ACC112 (cell line): ENCODE data around the gene PPP1R12B.

Experiments
- H2AFZ ChIP-seq: fragments of 200-600 bp; sonication (generic); one replicate; pipeline ENCODE4 v1.6.0; 2017; ENCODE audit warnings: antibody characterized with exemption, low read length; ENCODE audit not compliant: unreplicated experiment
- H3K27ac ChIP-seq: fragments of 200-600 bp; sonication (generic); 2 replicates; pipeline ENCODE4 v1.5.1; 2014; ENCODE audit warnings: low read depth, mild to moderate bottlenecking, antibody characterized with exemption, low read length, moderate library complexity
- H3K27me3 ChIP-seq: fragments of 200-600 bp; sonication (generic); 2 replicates; pipeline ENCODE4 v1.6.1; 2014; ENCODE audit warnings: mild to moderate bottlenecking, antibody characterized with exemption, low read length, moderate library complexity, mixed read lengths; ENCODE audit not compliant: insufficient read depth
- H3K36me3 ChIP-seq: fragments of 200-600 bp; sonication (generic); 2 replicates; pipeline ENCODE4 v1.6.1; 2016; ENCODE audit warnings: mild to moderate bottlenecking, antibody characterized with exemption, low read length, moderate library complexity, mixed read lengths; ENCODE audit not compliant: insufficient read depth
- H3K4me1 ChIP-seq: fragments of 200-600 bp; sonication (generic); one replicate; pipeline ENCODE4 v1.6.1; 2016; ENCODE audit warnings: low read length, mixed read lengths; ENCODE audit not compliant: insufficient read depth, unreplicated experiment, control insufficient read depth
- H3K4me3 ChIP-seq: fragments of 200-600 bp; sonication (generic); 2 replicates; pipeline ENCODE4 v1.5.1; 2014; ENCODE audit warnings: mild to moderate bottlenecking, low read depth, low read length
- H3K79me2 ChIP-seq: fragments of 200-600 bp; sonication (generic); one replicate; pipeline ENCODE4 v1.6.0; 2016; ENCODE audit warnings: low read length; ENCODE audit not compliant: control insufficient read depth, unreplicated experiment, insufficient read depth

Gene PPP1R12B

GRCh38 chr1:202586871-202587270 is 238.4 kb downstream of the PPP1R12B start:
- Histone ChIP-seq H3K36me3 (no peaks in the 10 kb centered on the region), H3K4me1 (peaks cover 57% of the 10 kb centered on the region)

GRCh38 chr1:202587859-202588485 is 239.5 kb downstream of the PPP1R12B start:
- Histone ChIP-seq H3K27me3 (no peaks in the 10 kb centered on the region), H3K4me1 (peaks cover 66% of the 10 kb centered on the region), H3K4me3 (no peak overlapping the region), H3K79me2 (no peaks in the 10 kb centered on the region), H2AFZ (no peak overlapping the region), H3K27ac (peak overlapping the region; percentile 92), H3K36me3 (no peaks in the 10 kb centered on the region)

More at GRCh38 chr1:202586871-202587270, 238.4 kb downstream of the PPP1R12B start:
- no peak overlapping the region for H3K4me3 ChIP-seq
- no peak overlapping the region for H2AFZ ChIP-seq
- H3K27ac ChIP-seq, result peak overlapping the region; percentile 57; the same call in 1 of the 2 replicates
- no peaks in the 10 kb centered on the region for H3K27me3 ChIP-seq
- H3K79me2 ChIP-seq, result no peaks in the 10 kb centered on the region

GRCh38 chr1:202588503-202589189 is 240.1 kb downstream of the PPP1R12B start:
- Histone ChIP-seq H3K36me3 (no peaks in the 10 kb centered on the region), H2AFZ (no peak overlapping the region), H3K4me1 (peaks cover 69% of the 10 kb centered on the region), H3K79me2 (no peaks in the 10 kb centered on the region), H3K27me3 (no peaks in the 10 kb centered on the region), H3K4me3 (peak overlapping the region; percentile 11; the same call in 1 of the 2 replicates), H3K27ac (peak overlapping the region; percentile 92)

GRCh38 chr1:202589190-202589930 is 240.9 kb downstream of the PPP1R12B start:
- Histone ChIP-seq H3K27me3 (no peaks in the 10 kb centered on the region), H3K4me3 (peak overlapping the region; percentile 18; the same call in 1 of the 2 replicates), H3K4me1 (peaks cover 69% of the 10 kb centered on the region), H3K27ac (peak overlapping the region; percentile 92), H3K36me3 (no peaks in the 10 kb centered on the region), H2AFZ (no peak overlapping the region), H3K79me2 (no peaks in the 10 kb centered on the region)

- Histone ChIP-seq H3K36me3 (no peaks in the 10 kb centered on the region), H3K79me2 (no peaks in the 10 kb centered on the region), H3K4me3 (no peak overlapping the region), H3K27ac (peak overlapping the region; percentile 92; the same call in 1 of the 2 replicates), H3K27me3 (no peaks in the 10 kb centered on the region), H2AFZ (no peak overlapping the region), H3K4me1 (peaks cover 69% of the 10 kb centered on the region)
Observed at GRCh38 chr1:202590126-202590525, 241.6 kb downstream of the PPP1R12B start.

- H2AFZ ChIP-seq, result no peak overlapping the region
- H3K4me1 ChIP-seq, result peaks cover 61% of the 10 kb centered on the region
Observed at GRCh38 chr1:202590975-202591411, 242.5 kb downstream of the PPP1R12B start.

GRCh38 chr1:202591515-202591914 is 243.0 kb downstream of the PPP1R12B start:
- Histone ChIP-seq H3K27me3 (no peaks in the 10 kb centered on the region), H3K4me1 (peaks cover 55% of the 10 kb centered on the region), H3K27ac (no peak overlapping the region)

More at GRCh38 chr1:202590975-202591411, 242.5 kb downstream of the PPP1R12B start:
- H3K36me3 ChIP-seq, result no peaks in the 10 kb centered on the region
- H3K27ac ChIP-seq, result no peak overlapping the region
- H3K27me3 ChIP-seq, result no peaks in the 10 kb centered on the region
- no peaks in the 10 kb centered on the region for H3K79me2 ChIP-seq
- no peak overlapping the region for H3K4me3 ChIP-seq

GRCh38 chr1:202592146-202592545 is 243.6 kb downstream of the PPP1R12B start:
- Histone ChIP-seq H3K79me2 (no peaks in the 10 kb centered on the region), H3K36me3 (no peaks in the 10 kb centered on the region), H3K27ac (no peak overlapping the region), H2AFZ (no peak overlapping the region), H3K27me3 (no peaks in the 10 kb centered on the region), H3K4me3 (no peak overlapping the region), H3K4me1 (peaks cover 49% of the 10 kb centered on the region)

More at GRCh38 chr1:202591515-202591914, 243.0 kb downstream of the PPP1R12B start:
- H3K79me2 ChIP-seq, result no peaks in the 10 kb centered on the region
- no peak overlapping the region for H3K4me3 ChIP-seq
- no peak overlapping the region for H2AFZ ChIP-seq
- no peaks in the 10 kb centered on the region for H3K36me3 ChIP-seq

- Histone ChIP-seq H3K27ac (no peak overlapping the region), H3K4me1 (peaks cover 32% of the 10 kb centered on the region), H3K36me3 (no peaks in the 10 kb centered on the region), H2AFZ (no peak overlapping the region), H3K4me3 (no peak overlapping the region), H3K27me3 (no peaks in the 10 kb centered on the region), H3K79me2 (no peaks in the 10 kb centered on the region)
Observed at GRCh38 chr1:202593845-202594244, 245.3 kb downstream of the PPP1R12B start.

- H3K4me3 ChIP-seq, result no peak overlapping the region
- H3K27me3 ChIP-seq, result no peaks in the 10 kb centered on the region
- no peaks in the 10 kb centered on the region for H3K36me3 ChIP-seq
- peaks cover 17% of the 10 kb centered on the region for H3K4me1 ChIP-seq
- H3K27ac ChIP-seq, result no peak overlapping the region
- no peaks in the 10 kb centered on the region for H3K79me2 ChIP-seq
- H2AFZ ChIP-seq, result no peak overlapping the region
Observed at GRCh38 chr1:202596638-202597037, 248.1 kb downstream of the PPP1R12B start.
